Measurements from ENCODE around the gene MBD4. TPM values are rescaled to one million over a fixed set of nuclear protein-coding genes. Genes with fewer than 3 reads are reported as not detected.
A peak's percentile ranks its signal among the peaks of the same experiment; 100 is the strongest.
"Not testable (repeated sequence)": the region's sequence is repeated elsewhere in the genome, so short reads cannot be mapped to it uniquely, and the experiment has no call there.

MBD4 gene
- total RNA-seq, 2 experiments from 2014 or later = 47.1 to 47.4 TPM

DNA sequence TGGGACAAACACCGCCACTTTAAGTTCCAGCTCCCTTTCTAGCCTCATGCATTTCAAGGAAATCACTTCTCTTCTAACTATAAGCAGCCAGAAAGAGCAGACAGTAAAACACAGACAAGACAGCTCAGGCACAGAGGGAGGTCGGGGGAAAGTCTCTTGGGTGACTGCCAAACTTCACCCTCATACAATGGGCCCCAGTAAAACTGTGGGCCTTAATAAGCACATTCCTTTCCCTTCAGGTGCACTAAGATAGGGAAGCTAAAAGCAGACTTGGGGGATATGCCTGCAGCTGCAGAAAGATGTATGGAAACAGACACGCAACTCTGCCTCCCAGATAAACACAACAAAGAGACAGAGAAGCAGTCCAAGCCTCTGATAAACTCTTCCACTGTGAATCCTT, 26.5 kb downstream of the MBD4 start:
- DNase-seq; H3K36me3 Mint-ChIP-seq (ENCODE audit: low read depth); H3K27me3 Mint-ChIP-seq; H3K4me3 Mint-ChIP-seq; H3K4me1 Mint-ChIP-seq; H3K27ac Mint-ChIP-seq; H3K9me3 Mint-ChIP-seq: not testable (repeated sequence)
- POLR2A ChIA-PET = interaction anchor here (1.0 to 1.1 kb wide), 2 partner anchors 8 to 15 kb away, joined by 3 read pairs; no protein-coding TSS in a partner anchor
- CTCF ChIA-PET = interaction anchor here (2.1 kb wide), 1 partner anchor 13 kb away, joined by 5 read pairs; no protein-coding TSS in a partner anchor

DNA sequence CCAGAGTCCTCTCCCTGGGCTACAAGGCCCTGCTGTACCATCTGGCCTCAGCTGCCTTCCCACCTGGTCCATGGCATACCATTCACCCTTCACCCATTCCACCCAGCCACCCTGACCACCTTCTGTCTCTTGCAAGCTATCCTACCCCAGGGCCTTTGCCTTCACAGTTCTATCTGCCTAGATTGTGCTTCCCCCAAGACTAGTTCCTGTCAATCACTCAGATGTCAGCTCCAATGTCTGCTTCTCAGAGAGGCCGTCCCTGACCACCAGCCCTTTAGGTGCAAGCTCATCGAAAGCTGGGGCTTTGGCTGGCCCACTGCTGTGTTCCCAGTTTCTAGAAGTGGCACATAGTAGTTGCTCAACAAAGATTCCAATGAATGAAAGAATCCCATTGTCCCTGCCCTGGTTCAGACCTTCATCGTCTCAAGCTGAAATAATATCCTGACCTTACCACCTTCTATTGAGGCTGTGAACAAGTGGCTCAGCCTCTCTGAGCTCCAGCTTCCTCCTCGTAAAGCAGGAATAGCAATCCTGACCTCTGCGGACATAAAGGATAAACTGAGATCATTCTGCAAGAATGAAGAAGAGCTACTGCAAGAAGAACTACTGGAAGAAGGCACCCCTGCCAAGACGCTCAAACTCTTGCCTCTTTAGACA, 27.1 kb downstream of the MBD4 start:
- Mint-ChIP-seq H3K4me1 (no peaks in the 10 kb centered on the region), H3K27ac (no peak overlapping the region), H3K9me3 (no peaks in the 10 kb centered on the region), H3K27me3 (peaks cover 4% of the 10 kb centered on the region), H3K36me3 (ENCODE audit: low read depth) (no peaks in the 10 kb centered on the region), H3K4me3 (no peak overlapping the region)
- DNase-seq = no peak
- POLR2A ChIA-PET = interaction anchor here (1.0 kb wide), 1 partner anchor 15 kb away, joined by 3 read pairs; no protein-coding TSS in a partner anchor
- CTCF ChIA-PET = interaction anchor here (2.1 kb wide), 1 partner anchor 12 kb away, joined by 5 read pairs; no protein-coding TSS in a partner anchor

- Mint-ChIP-seq H3K27ac (no peak overlapping the region), H3K9me3 (no peaks in the 10 kb centered on the region), H3K36me3 (ENCODE audit: low read depth) (no peaks in the 10 kb centered on the region), H3K27me3 (peaks cover 4% of the 10 kb centered on the region), H3K4me3 (no peak overlapping the region), H3K4me1 (no peaks in the 10 kb centered on the region)
- POLR2A ChIA-PET = interaction anchor here (1.1 to 1.6 kb wide), 2 partner anchors 11 to 28 kb away, joined by 3 to 4 read pairs; no protein-coding TSS in a partner anchor
- DNase-seq = no peak
- CTCF ChIA-PET = interaction anchor here (0.8 to 3.5 kb wide), 2 partner anchors 12 to 441 kb away, joined by 3 to 22 read pairs; no protein-coding TSS in a partner anchor
Measured at GRCh38 chr3:129410971-129411370, 28.8 kb downstream of the MBD4 start.

GRCh38 chr3:129409541-129409940, 30.2 kb downstream of the MBD4 start:
- DNase-seq = no peak
- Mint-ChIP-seq H3K36me3 (ENCODE audit: low read depth) (no peaks in the 10 kb centered on the region), H3K9me3 (no peaks in the 10 kb centered on the region), H3K27ac (no peak overlapping the region), H3K4me3 (no peak overlapping the region), H3K4me1 (no peaks in the 10 kb centered on the region), H3K27me3 (peaks cover 4% of the 10 kb centered on the region)
- POLR2A ChIA-PET = interaction anchor here (0.7 to 1.6 kb wide), 4 partner anchors 10 to 31 kb away, joined by 3 to 5 read pairs (median 4); partner anchors contain the start of gene IFT122
- CTCF ChIA-PET = interaction anchor here (3.5 kb wide), 1 partner anchor 11 kb away, joined by 22 read pairs; no protein-coding TSS in a partner anchor

DNA sequence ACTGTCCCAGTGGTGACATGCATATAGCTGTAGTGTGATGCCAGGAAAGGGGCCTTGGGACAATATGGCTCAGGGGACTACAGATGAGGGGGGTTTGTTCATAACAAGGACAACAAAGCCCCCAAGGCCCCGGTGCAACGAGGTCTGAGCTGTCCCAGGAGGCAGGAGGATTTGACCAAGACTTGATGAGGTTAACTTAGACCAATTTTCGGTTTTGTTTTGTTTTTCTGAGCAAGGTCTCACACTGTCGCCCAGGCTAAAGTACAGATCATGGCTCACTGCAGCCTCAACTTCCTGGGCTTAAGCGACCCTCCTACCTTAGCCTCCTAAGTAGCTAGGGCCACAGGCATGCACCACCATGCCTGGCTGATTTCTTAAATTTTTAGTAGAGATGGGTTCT, 35.1 kb downstream of the MBD4 start:
- peaks cover 6% of the 10 kb centered on the region for H3K4me1 Mint-ChIP-seq
- H3K27me3 Mint-ChIP-seq = no peaks in the 10 kb centered on the region
- ChIA-PET POLR2A (interaction anchor here (1.3 to 2.3 kb wide), 2 partner anchors 36 to 88 kb away, joined by 3 to 6 read pairs; partner anchors contain the start of genes IFT122 and MBD4), CTCF (no interaction called here)
- H3K9me3 Mint-ChIP-seq = no peaks in the 10 kb centered on the region
- no peak overlapping the region for H3K4me3 Mint-ChIP-seq
- no peaks in the 10 kb centered on the region for H3K36me3 Mint-ChIP-seq (ENCODE audit: low read depth)
- no peak for DNase-seq
- H3K27ac Mint-ChIP-seq = no peak overlapping the region

GRCh38 chr3:129404130-129404529, 35.6 kb downstream of the MBD4 start:
- no peak overlapping the region for H3K27ac Mint-ChIP-seq
- H3K27me3 Mint-ChIP-seq = no peaks in the 10 kb centered on the region
- H3K36me3 Mint-ChIP-seq (ENCODE audit: low read depth) = no peaks in the 10 kb centered on the region
- ChIA-PET POLR2A (interaction anchor here (1.3 to 1.4 kb wide), 2 partner anchors 19 to 87 kb away, joined by 3 read pairs; no protein-coding TSS in a partner anchor), CTCF (no interaction called here)
- H3K4me3 Mint-ChIP-seq = no peak overlapping the region
- peaks cover 10% of the 10 kb centered on the region for H3K4me1 Mint-ChIP-seq
- no peak for DNase-seq
- H3K9me3 Mint-ChIP-seq = no peaks in the 10 kb centered on the region

GRCh38 chr3:129403450-129403849, 36.3 kb downstream of the MBD4 start:
- CTCF ChIA-PET = no interaction called here
- Mint-ChIP-seq H3K27me3 (no peaks in the 10 kb centered on the region), H3K4me1 (peaks cover 14% of the 10 kb centered on the region), H3K9me3 (no peaks in the 10 kb centered on the region), H3K27ac (no peak overlapping the region), H3K4me3 (no peak overlapping the region), H3K36me3 (ENCODE audit: low read depth) (peaks cover 2% of the 10 kb centered on the region)
- POLR2A ChIA-PET = interaction anchor here (1.4 kb wide), 1 partner anchor 20 kb away, joined by 3 read pairs; no protein-coding TSS in a partner anchor
- DNase-seq = no peak

DNA sequence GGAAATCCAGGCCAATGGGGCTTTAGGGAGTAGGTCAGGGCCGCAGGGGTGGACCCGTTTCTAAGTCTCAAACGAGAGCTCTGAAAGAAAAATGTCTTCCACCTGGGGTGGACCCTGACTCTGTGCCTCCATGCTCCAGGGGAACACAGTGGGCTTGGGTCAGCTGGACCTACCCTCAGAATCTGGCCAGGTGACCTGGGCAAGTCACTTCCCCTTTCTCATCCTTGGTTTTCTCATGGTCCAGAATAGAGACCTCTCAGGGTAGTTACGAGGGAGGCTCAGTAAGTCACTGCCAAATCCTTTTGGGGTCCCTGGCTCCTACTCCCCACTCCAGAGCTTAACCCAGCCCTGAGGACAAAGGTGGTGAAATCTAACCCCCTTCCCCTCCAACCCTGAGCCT, 37.1 kb downstream of the MBD4 start:
- ChIA-PET CTCF (no interaction called here), POLR2A (interaction anchor here (1.4 kb wide), 1 partner anchor 20 kb away, joined by 3 read pairs; no protein-coding TSS in a partner anchor)
- Mint-ChIP-seq H3K4me3 (no peak overlapping the region), H3K27ac (no peak overlapping the region), H3K9me3 (no peaks in the 10 kb centered on the region), H3K27me3 (no peaks in the 10 kb centered on the region), H3K4me1 (peaks cover 21% of the 10 kb centered on the region), H3K36me3 (ENCODE audit: low read depth) (peaks cover 3% of the 10 kb centered on the region)
- no peak for DNase-seq

DNA sequence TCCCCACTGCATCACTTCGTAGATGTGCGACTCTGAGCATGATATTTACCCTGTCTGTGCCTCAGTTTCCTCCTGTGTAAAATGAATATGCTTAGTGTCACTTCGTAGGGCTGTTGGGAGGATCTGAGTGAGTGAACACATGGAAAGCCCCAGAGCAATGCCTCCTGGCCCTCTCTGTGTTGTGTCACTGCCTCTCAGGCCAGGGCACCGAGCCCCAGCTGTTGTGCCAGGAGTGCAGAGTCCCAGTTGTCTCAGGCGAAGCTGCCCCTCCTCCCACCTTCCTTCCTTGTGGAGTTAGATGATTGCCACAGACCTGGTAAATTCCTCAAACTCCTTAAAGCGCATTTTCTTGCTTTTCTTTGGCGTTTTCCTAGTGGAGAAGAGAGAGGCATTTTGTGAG, 37.5 kb downstream of the MBD4 start:
- H3K36me3 Mint-ChIP-seq (ENCODE audit: low read depth) = peaks cover 7% of the 10 kb centered on the region
- no peaks in the 10 kb centered on the region for H3K27me3 Mint-ChIP-seq
- POLR2A ChIA-PET = no interaction called here
- DNase-seq = no peak
- CTCF ChIA-PET = no interaction called here
- no peak overlapping the region for H3K27ac Mint-ChIP-seq
- H3K4me3 Mint-ChIP-seq = no peak overlapping the region
- H3K9me3 Mint-ChIP-seq = no peaks in the 10 kb centered on the region
- H3K4me1 Mint-ChIP-seq = peaks cover 25% of the 10 kb centered on the region

DNA sequence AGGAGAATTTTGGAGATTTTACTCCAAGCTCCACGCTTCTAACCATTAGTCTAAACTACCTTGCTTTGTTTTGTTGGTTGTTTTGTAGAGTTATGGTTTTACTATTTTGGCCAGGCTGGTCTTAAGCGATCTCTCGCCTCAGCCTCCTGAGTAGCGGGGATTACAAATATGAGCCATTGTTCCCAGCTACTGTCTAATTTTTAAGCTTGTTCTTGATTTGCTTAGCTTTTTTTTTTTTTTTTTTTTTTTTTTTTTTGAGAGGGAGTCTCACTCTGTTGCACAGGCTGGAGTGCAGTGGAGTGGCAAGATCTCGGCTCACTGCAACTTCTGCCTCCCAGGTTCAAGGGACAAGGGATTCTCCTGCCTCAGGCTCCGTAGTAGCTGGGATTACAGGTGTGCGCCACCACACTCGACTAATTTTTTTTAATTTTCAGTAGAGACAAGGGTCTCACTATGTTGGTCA, 39.8 kb downstream of the MBD4 start:
- Mint-ChIP-seq H3K27me3 (no peaks in the 10 kb centered on the region), H3K4me3 (peak overlapping the region; percentile 98), H3K9me3 (no peaks in the 10 kb centered on the region), H3K27ac (peak overlapping the region; percentile 94), H3K4me1 (peaks cover 39% of the 10 kb centered on the region), H3K36me3 (ENCODE audit: low read depth) (peaks cover 23% of the 10 kb centered on the region)
- DNase-seq = no peak
- ChIA-PET CTCF (interaction anchor here (0.6 to 3.2 kb wide), 24 partner anchors 9 to 433 kb away, joined by 3 to 22 read pairs (median 4); partner anchors contain the start of genes EFCAB12, IFT122 and MBD4), POLR2A (interaction anchor here (0.9 to 2.2 kb wide), 10 partner anchors 9 to 121 kb away, joined by 3 to 18 read pairs (median 3); partner anchors contain the start of genes HMCES, IFT122 and MBD4)

- Mint-ChIP-seq H3K4me3 (peak overlapping the region; percentile 98), H3K4me1 (peaks cover 41% of the 10 kb centered on the region), H3K9me3 (no peaks in the 10 kb centered on the region), H3K27ac (peak overlapping the region; percentile 94), H3K36me3 (ENCODE audit: low read depth) (peaks cover 28% of the 10 kb centered on the region), H3K27me3 (no peaks in the 10 kb centered on the region)
- DNase-seq = peak; percentile 77
- ChIA-PET CTCF (interaction anchor here (0.6 to 3.2 kb wide), 25 partner anchors 9 to 433 kb away, joined by 3 to 22 read pairs (median 4); partner anchors contain the start of genes EFCAB12, IFT122 and MBD4), POLR2A (interaction anchor here (0.9 to 2.2 kb wide), 11 partner anchors 8 to 120 kb away, joined by 3 to 18 read pairs (median 3); partner anchors contain the start of genes HMCES, IFT122 and MBD4)
Measured at GRCh38 chr3:129399145-129399894, 40.4 kb downstream of the MBD4 start.

DNA sequence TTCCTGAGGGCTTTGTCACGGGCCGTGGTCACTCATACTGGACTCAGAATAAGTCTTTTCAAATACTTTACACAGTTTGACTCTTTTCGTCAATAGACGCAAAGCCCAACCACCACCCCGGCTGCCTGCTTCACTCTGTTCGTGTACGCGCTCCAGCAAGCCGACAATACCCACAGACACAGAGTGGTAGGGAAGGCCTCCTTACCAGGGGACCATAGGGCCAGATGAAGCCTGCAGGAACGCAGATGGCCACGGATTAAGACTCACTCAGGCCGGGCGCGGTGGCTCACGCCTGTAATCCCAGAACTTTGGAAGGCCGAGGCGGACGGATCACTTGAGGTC, 41.0 kb downstream of the MBD4 start:
- Mint-ChIP-seq H3K4me1 (peaks cover 41% of the 10 kb centered on the region), H3K9me3 (no peaks in the 10 kb centered on the region), H3K27ac (peak overlapping the region; percentile 94), H3K36me3 (ENCODE audit: low read depth) (peaks cover 28% of the 10 kb centered on the region), H3K4me3 (peak overlapping the region; percentile 98), H3K27me3 (no peaks in the 10 kb centered on the region)
- DNase-seq = peak; percentile 24
- POLR2A ChIA-PET = interaction anchor here (1.8 to 2.2 kb wide), 3 partner anchors 42 to 120 kb away, joined by 5 to 18 read pairs (median 7); partner anchors contain the start of genes HMCES, IFT122 and MBD4
- CTCF ChIA-PET = interaction anchor here (0.7 to 3.2 kb wide), 7 partner anchors 11 to 429 kb away, joined by 3 to 22 read pairs (median 8); partner anchors contain the start of genes IFT122 and MBD4
